Muscle of back (tissue), 11 donors: Measurements from ENCODE around the gene METAP1D. TPM values are rescaled to one million over a fixed set of nuclear protein-coding genes. Genes with fewer than 3 reads are reported as not detected.

ENCODE experiments used
- DNase-seq, 3 donors: peaks; one replicate each; pipeline versions ENCODE4 v3.0.0 to v3.0.0-alpha.2; 2013
- polyA plus RNA-seq, 10 donors: library from polyadenylated mRNA; unstranded; fragments of 120-200 nt; gene quantifications; one replicate each; pipeline ENCODE4 v1.2.1, GENCODE V29; 2013; ENCODE audit not compliant: insufficient read length in 10 of 10

The METAP1D gene
- polyA plus RNA-seq, 10 donors, result 7.3 to 20.2 (median 10.4) TPM

DNA sequence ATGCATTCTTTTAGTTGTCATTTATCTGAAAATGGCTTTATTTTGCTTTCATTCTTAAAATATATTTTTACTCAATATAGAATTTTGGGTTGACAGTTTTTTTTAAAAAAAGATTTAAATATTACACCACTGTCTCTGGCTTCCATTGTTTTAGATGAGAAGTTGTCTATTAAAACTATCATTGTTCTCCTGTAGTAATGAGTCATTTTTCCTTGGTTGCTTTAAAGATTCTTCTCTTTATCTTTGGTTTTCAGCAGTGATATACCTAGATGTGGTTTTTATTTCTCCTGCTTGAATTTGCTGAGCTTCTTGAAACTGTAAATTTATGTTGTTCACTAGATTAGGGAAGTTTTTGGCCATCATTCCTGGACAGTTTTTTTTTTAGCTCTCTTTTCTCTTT is 129.7 kb downstream of the METAP1D start:
- no peak for DNase-seq

Other genes starting within 250 kb of the METAP1D start
- gene SLC25A12, start 105.7 kb upstream of the METAP1D start, polyA plus RNA-seq, result 10 to 100 TPM; 19.2 to 28.0 (median 24.1) TPM
- gene HAT1, start 77.5 kb upstream of the METAP1D start, polyA plus RNA-seq, result 10 to 100 TPM; 36.8 to 47.5 (median 39.9) TPM
- 1 to 10 TPM in 2 of 10 donors, under 1 TPM in 6, not detected in 2; 0.22 to 2.5 (median 0.28) TPM for gene DLX1, start 85.6 kb downstream of the METAP1D start, polyA plus RNA-seq
- under 1 TPM in 7 of 10 donors, not detected in 3; 0.05 to 0.48 (median 0.15) TPM for gene DLX2, start 102.9 kb downstream of the METAP1D start, polyA plus RNA-seq